Esophagus squamous epithelium (tissue), 5 donors: Measurements from ENCODE around the gene AATK. TPM values are rescaled to one million over a fixed set of nuclear protein-coding genes. Genes with fewer than 3 reads are reported as not detected.

ENCODE experiments used
- DNase-seq: peaks from one replicate; lab custom pipeline; 2025; lab: John Stamatoyannopoulos, UW
- H3K27ac ChIP-seq, 4 donors: fragments of 200-600 bp; sonication (generic); one replicate each; pipeline ENCODE4 v1.5.1; 2016 to 2019; ENCODE audit warnings: mild to moderate bottlenecking in 1 of 4
- H3K27me3 ChIP-seq, 4 donors: fragments of 200-600 bp; sonication (generic); 1 replicate in 3 of 4; 2 replicates in 1 of 4; pipeline versions ENCODE4 v1.5.1 to v1.6.0; 2017 to 2021; ENCODE audit warnings: antibody characterized with exemption in 1 of 4
- H3K36me3 ChIP-seq, 3 donors: fragments of 200-600 bp; sonication (generic); one replicate each; pipeline ENCODE4 v1.5.1; 2016 to 2019
- H3K4me1 ChIP-seq, 3 donors: fragments of 200-600 bp; sonication (generic); one replicate each; pipeline ENCODE4 v1.5.1; 2017 to 2019
- H3K4me3 ChIP-seq, 4 donors: fragments of 200-600 bp; sonication (generic); 1 replicate in 3 of 4; 2 replicates in 1 of 4; pipeline ENCODE4 v1.5.1; 2016 to 2019; ENCODE audit warnings: mild to moderate bottlenecking in 2 of 4, moderate library complexity in 1 of 4
- H3K9me3 ChIP-seq, 3 donors: fragments of 200-600 bp; sonication (generic); one replicate each; pipeline ENCODE4 v1.5.1; 2016 to 2019
- CTCF ChIP-seq, 6 experiments: fragments of 450-650 bp in 4 of 6; fragments of 200-600 bp in 2 of 6; sonication (generic) in 2 of 6; IDR thresholded peaks; one replicate each; pipeline ENCODE4 v1.5.1; 2016 to 2019; ENCODE audit warnings: antibody characterized with exemption in 6 of 6, mild to moderate bottlenecking in 4 of 6, moderate library complexity in 4 of 6
- POLR2A ChIP-seq, 4 donors: fragments of 450-650 bp; IDR thresholded peaks; one replicate each; pipeline ENCODE4 v1.6.1; 2017; ENCODE audit warnings: antibody characterized with exemption in 4 of 4, mild to moderate bottlenecking in 4 of 4, moderate library complexity in 3 of 4
- WGBS, 2 donors: methylation state at CpG; one replicate each; pipeline ENCODE4 v1.1.5; 2018; 5-methylcytosine and 5-hydroxymethylcytosine counted together
- intact Hi-C: fragments of 100-400 bp; cut with DNase I; formaldehyde crosslinking; loops from one replicate; pipeline ENCODE4 v1.15.0; 2022
- total RNA-seq, 4 donors: library from RNA; depleted of rRNA; stranded (reverse); fragments of >200 nt; gene quantifications; one replicate each; pipeline ENCODE4 v1.1.0, GENCODE V29; 2016
- donor health status: DM: yes; HTN: yes; CAD: no.

Gene AATK
- total RNA-seq, 4 donors from 2014 or later: 0.57 to 1.5 (median 0.70) TPM; not detected in 1

DNA sequence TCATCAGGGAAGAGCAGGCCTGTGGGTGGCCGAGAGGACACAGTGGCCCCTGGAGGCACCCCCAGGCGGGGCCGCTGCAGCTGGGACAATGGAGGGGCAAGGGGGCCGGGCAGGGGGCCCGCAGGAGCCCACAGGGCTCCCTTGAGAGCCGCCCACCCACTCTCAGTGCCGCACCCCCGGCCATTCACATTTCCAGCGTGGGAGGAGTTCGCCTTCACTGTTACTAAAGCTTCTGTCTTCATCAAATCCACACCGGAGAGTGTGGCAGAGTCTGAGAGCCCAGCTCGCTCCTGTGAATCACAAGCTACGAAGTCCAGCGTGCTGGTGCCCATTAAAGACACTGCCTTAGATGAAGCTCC is 21.6 kb downstream of the AATK start:
- DNase-seq: no peak
- H3K36me3 ChIP-seq: no peaks in the 10 kb centered on the region
- H3K27ac ChIP-seq: no peak overlapping the region
- no peaks in the 10 kb centered on the region for H3K9me3 ChIP-seq
- peaks cover 0 to 23% (median 0%) of the 10 kb centered on the region in 4 donors for H3K27me3 ChIP-seq
- peaks cover 7 to 11% (median 8%) of the 10 kb centered on the region in 3 donors for H3K4me1 ChIP-seq
- TF ChIP-seq CTCF (IDR thresholded peaks at IDR 0.05) (no peak), POLR2A (IDR thresholded peaks at IDR 0.05) (no peak)
- intact Hi-C loops: no loop called here
- H3K4me3 ChIP-seq: no peak overlapping the region
- WGBS, 2 donors: 78 to 90% methylated on average over 10 to 11 of the region's 14 CpGs

DNA sequence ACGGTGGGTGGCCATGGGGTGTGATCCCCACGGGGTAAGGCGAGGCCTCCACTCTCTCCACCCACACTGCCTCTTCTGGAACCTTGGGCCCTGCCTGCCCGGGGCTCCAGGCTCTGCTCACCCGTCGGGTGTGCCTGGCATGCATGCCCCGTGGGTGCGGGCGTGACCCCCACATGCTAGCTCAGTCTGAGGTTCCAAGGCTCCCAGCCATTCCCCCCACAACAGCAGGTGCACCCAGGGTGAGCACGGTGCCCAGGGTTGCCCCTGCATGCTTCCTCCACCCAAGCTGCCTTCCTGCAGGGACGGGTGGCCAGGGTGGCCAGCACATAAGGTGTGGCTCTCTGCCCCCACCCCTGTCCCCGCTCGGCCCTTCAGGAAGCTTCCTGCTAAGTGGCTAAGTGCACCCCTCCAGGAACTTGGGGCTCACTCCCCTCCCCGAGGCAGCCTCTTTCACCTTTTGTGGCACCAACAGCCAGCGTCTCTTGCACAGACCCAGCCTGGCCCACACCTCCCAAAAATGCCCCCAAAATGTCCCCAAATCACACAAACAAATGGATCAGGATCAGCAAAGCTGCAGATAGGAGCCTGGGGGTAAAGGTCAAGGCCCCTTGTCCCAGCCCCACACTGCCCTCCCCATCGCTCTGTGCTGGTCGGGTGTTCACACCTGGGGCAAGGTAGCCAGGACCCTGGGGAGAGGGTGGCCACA is 22.2 kb downstream of the AATK start:
- H3K27ac ChIP-seq: no peak overlapping the region
- intact Hi-C loops: no loop called here
- TF ChIP-seq POLR2A (IDR thresholded peaks at IDR 0.05) (no peak), CTCF (IDR thresholded peaks at IDR 0.05) (no peak)
- H3K36me3 ChIP-seq: no peaks in the 10 kb centered on the region
- no peak for DNase-seq
- peaks cover 0 to 22% (median 0%) of the 10 kb centered on the region in 4 donors for H3K27me3 ChIP-seq
- WGBS, 2 donors: 95% methylated on average over 7 of the region's 17 CpGs; no CpG with 5 or more reads in 1 of the 2 donors
- peaks cover 7 to 11% (median 8%) of the 10 kb centered on the region in 3 donors for H3K4me1 ChIP-seq
- H3K4me3 ChIP-seq: no peak overlapping the region
- no peaks in the 10 kb centered on the region for H3K9me3 ChIP-seq

DNA sequence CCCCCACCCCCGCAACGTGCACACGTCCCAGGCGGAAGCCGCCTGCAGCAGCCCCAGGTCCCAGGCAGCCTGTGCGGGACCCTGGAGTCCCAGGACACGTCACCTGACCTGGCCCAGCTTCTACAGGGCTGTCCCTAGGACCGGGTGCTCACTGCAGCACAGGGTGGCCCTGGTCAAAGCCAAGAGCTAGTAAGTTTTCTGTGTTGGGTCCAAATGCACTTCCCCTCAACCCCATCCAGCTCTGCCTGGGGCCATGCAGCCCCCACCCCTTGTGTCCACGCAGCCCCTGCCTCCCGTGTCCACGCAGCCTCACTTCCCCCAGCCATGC is 22.9 kb downstream of the AATK start:
- H3K9me3 ChIP-seq: no peaks in the 10 kb centered on the region
- H3K4me3 ChIP-seq: no peak overlapping the region
- intact Hi-C loops: no loop called here

GRCh38 chr17:81142301-81143199 is 23.5 kb downstream of the AATK start:
- Histone ChIP-seq H3K27me3 (peaks cover 0 to 16% (median 0%) of the 10 kb centered on the region in 4 donors), H3K9me3 (no peaks in the 10 kb centered on the region), H3K27ac (no peak overlapping the region), H3K36me3 (no peaks in the 10 kb centered on the region), H3K4me3 (no peak overlapping the region), H3K4me1 (peaks cover 7 to 11% (median 8%) of the 10 kb centered on the region in 3 donors)
- intact Hi-C loops: no loop called here
- no peak for DNase-seq
- no peak for TF ChIP-seq POLR2A (IDR thresholded peaks at IDR 0.05)
- TF ChIP-seq CTCF (IDR thresholded peaks at IDR 0.05): peak in 5 of 6 experiments; percentile 52 to 70 (median 57)
- WGBS, 2 donors: 67 to 87% methylated on average over 3 to 6 of the region's 25 CpGs

More for the DNA sequence above, 22.9 kb downstream of the AATK start:
- DNase-seq: no peak
- TF ChIP-seq CTCF (IDR thresholded peaks at IDR 0.05) (no peak), POLR2A (IDR thresholded peaks at IDR 0.05) (no peak)
- Histone ChIP-seq H3K27ac (no peak overlapping the region), H3K27me3 (peaks cover 0 to 17% (median 0%) of the 10 kb centered on the region in 4 donors), H3K4me1 (peaks cover 7 to 11% (median 8%) of the 10 kb centered on the region in 3 donors), H3K36me3 (no peaks in the 10 kb centered on the region)
- WGBS, 2 donors: 30 to 60% methylated on average over 2 of the region's 11 CpGs

- H3K9me3 ChIP-seq: no peaks in the 10 kb centered on the region
- WGBS, 2 donors: no CpG with 5 or more reads among the region's 37 CpGs
- intact Hi-C loops: no loop called here
- H3K27ac ChIP-seq: no peak overlapping the region
- no peaks in the 10 kb centered on the region for H3K36me3 ChIP-seq
- peaks cover 0 to 16% (median 0%) of the 10 kb centered on the region in 4 donors for H3K27me3 ChIP-seq
- no peak overlapping the region for H3K4me3 ChIP-seq
- TF ChIP-seq POLR2A (IDR thresholded peaks at IDR 0.05) (no peak), CTCF (IDR thresholded peaks at IDR 0.05) (no peak)
- peaks cover 7 to 11% (median 8%) of the 10 kb centered on the region in 3 donors for H3K4me1 ChIP-seq
- DNase-seq: no peak
These were observed 25.3 kb downstream of the AATK start for GRCh38 chr17:81140695-81141094.
